WTC11 (cell line): ENCODE measurements around the gene SOCS2. TPM values are rescaled to one million over a fixed set of nuclear protein-coding genes. Genes with fewer than 3 reads are reported as not detected.

ENCODE experiments used
- ATAC-seq: fragments of 200-7000 bp; cut with Tn5 transposase; 2 replicates; pipeline ENCODE4 v1.10.0; 2021; ENCODE audit warnings: mild to moderate bottlenecking, moderate library complexity
- CTCF ChIA-PET: fragments of 300-600 bp; sonication (Branson Sonifier 250); formaldehyde crosslinking; loops from one replicate; lab custom pipeline; 2021; ENCODE audit warnings: antibody characterized with exemption; lab: Charles Lee
- POLR2A ChIA-PET: fragments of 350-600 bp; sonication (Branson Sonifier 250); formaldehyde crosslinking; loops from one replicate; lab custom pipeline; 2021; ENCODE audit warnings: antibody characterized with exemption; lab: Charles Lee
- DNase-seq: peaks from one replicate; pipeline ENCODE4 v3.0.0; 2021; ENCODE audit warnings: low spot score
- H3K27ac Mint-ChIP-seq: 2 replicates; pipeline ENCODE4 v1.8.0; 2021; ENCODE audit warnings: mixed read lengths
- H3K27me3 Mint-ChIP-seq: 2 replicates; pipeline ENCODE4 v1.8.0; 2021; ENCODE audit warnings: low read depth, mild to moderate bottlenecking, moderate library complexity, mixed read lengths
- H3K36me3 Mint-ChIP-seq: 2 replicates; pipeline ENCODE4 v1.8.0; 2021; ENCODE audit warnings: mixed read lengths
- H3K4me1 Mint-ChIP-seq: 2 replicates; pipeline ENCODE4 v1.8.0; 2022; ENCODE audit warnings: mixed read lengths
- H3K4me3 Mint-ChIP-seq: 2 replicates; pipeline ENCODE4 v1.8.0; 2021; ENCODE audit warnings: mild to moderate bottlenecking, moderate library complexity, mixed read lengths
- H3K9me3 Mint-ChIP-seq: 2 replicates; pipeline ENCODE4 v1.8.0; 2021; ENCODE audit warnings: mixed read lengths
- CTCF ChIP-seq: fragments of 200-600 bp; IDR thresholded peaks from 2 replicates; pipeline ENCODE4 v1.8.0; 2022; ENCODE audit warnings: antibody characterized with exemption
- E2F1 ChIP-seq: sonication (generic); formaldehyde crosslinking; IDR thresholded peaks from 2 replicates; pipeline ENCODE4 v1.8.0; 2022; ENCODE audit warnings: mild to moderate bottlenecking, missing genetic modification reagents
- ETV6 ChIP-seq: sonication (generic); formaldehyde crosslinking; IDR thresholded peaks from 2 replicates; pipeline ENCODE4 v1.8.1; 2022; ENCODE audit warnings: mild to moderate bottlenecking, missing genetic modification reagents
- FOXK1 ChIP-seq: sonication (generic); formaldehyde crosslinking; IDR thresholded peaks from 2 replicates; pipeline ENCODE4 v1.8.0; 2022; ENCODE audit warnings: mild to moderate bottlenecking, moderate library complexity, missing genetic modification reagents
- KAT7 ChIP-seq: sonication (generic); formaldehyde crosslinking; IDR thresholded peaks from 2 replicates; pipeline ENCODE4 v1.8.1; 2023; ENCODE audit warnings: missing genetic modification reagents, mild to moderate bottlenecking, borderline replicate concordance
- MLX ChIP-seq: sonication (generic); formaldehyde crosslinking; IDR thresholded peaks from 2 replicates; pipeline ENCODE4 v1.8.1; 2023; ENCODE audit warnings: mild to moderate bottlenecking, missing genetic modification reagents, moderate library complexity
- MYBL2 ChIP-seq: sonication (generic); formaldehyde crosslinking; IDR thresholded peaks from 2 replicates; pipeline ENCODE4 v1.8.1; 2023; ENCODE audit warnings: mild to moderate bottlenecking, moderate library complexity, missing genetic modification reagents
- NR2C2 ChIP-seq: sonication (generic); formaldehyde crosslinking; IDR thresholded peaks from 2 replicates; pipeline ENCODE4 v1.8.0; 2022; ENCODE audit warnings: mild to moderate bottlenecking, missing genetic modification reagents
- NR3C1 ChIP-seq: sonication (generic); formaldehyde crosslinking; conservative IDR thresholded peaks from 2 replicates; pipeline ENCODE4 v1.8.1; 2023; ENCODE audit warnings: low read depth, mild to moderate bottlenecking, missing genetic modification reagents
- PRRX2 ChIP-seq: fragments of 250-450 bp; sonication (Bioruptor Pico); IDR thresholded peaks from 2 replicates; pipeline ENCODE4 v1.8.0; 2021; ENCODE audit warnings: mild to moderate bottlenecking
- SMAD3 ChIP-seq: sonication (generic); formaldehyde crosslinking; IDR thresholded peaks from 2 replicates; pipeline ENCODE4 v1.8.0; 2022; ENCODE audit warnings: missing genetic modification reagents, mild to moderate bottlenecking, borderline replicate concordance
- SOX15 ChIP-seq: fragments of 250-450 bp; sonication (Bioruptor Pico); IDR thresholded peaks from 2 replicates; pipeline ENCODE4 v1.9.0; 2021; ENCODE audit warnings: mild to moderate bottlenecking
- TEAD4 ChIP-seq: sonication (generic); formaldehyde crosslinking; IDR thresholded peaks from 2 replicates; pipeline ENCODE4 v1.8.0; 2022; ENCODE audit warnings: mild to moderate bottlenecking, missing genetic modification reagents
- TP53 ChIP-seq: sonication (generic); formaldehyde crosslinking; IDR thresholded peaks from 2 replicates; pipeline ENCODE4 v1.8.1; 2023; ENCODE audit warnings: mild to moderate bottlenecking, missing genetic modification reagents
- ZNF416 ChIP-seq: fragments of 250-450 bp; sonication (Bioruptor Pico); IDR thresholded peaks from 2 replicates; pipeline ENCODE4 v1.9.0; 2021; ENCODE audit warnings: mild to moderate bottlenecking, inconsistent platforms
- ZNF671 ChIP-seq: fragments of 250-450 bp; sonication (Bioruptor Pico); IDR thresholded peaks from 2 replicates; pipeline ENCODE4 v1.8.0; 2021; ENCODE audit warnings: mild to moderate bottlenecking
- total RNA-seq: library from RNA; stranded (reverse); gene quantifications from 3 replicates; pipeline ENCODE4 v1.2.3, GENCODE V29; 2021
- TF ChIP-seq, protein P1 (sequence below): fragments of 250-450 bp; sonication (Bioruptor Pico); IDR thresholded peaks from 2 replicates; pipeline ENCODE4 v1.9.0; 2021; ENCODE audit warnings: mild to moderate bottlenecking, borderline replicate concordance
- TF ChIP-seq, protein P2 (sequence below): fragments of 250-450 bp; sonication (Bioruptor Pico); IDR thresholded peaks from 2 replicates; pipeline ENCODE4 v1.9.0; 2021; ENCODE audit warnings: mild to moderate bottlenecking
- TF ChIP-seq, protein P3 (sequence below): sonication (generic); formaldehyde crosslinking; IDR thresholded peaks from 2 replicates; pipeline ENCODE4 v1.8.0; 2023; ENCODE audit warnings: missing genetic modification reagents, mild to moderate bottlenecking, borderline replicate concordance
- TF ChIP-seq, protein P4 (sequence below): fragments of 250-450 bp; sonication (Bioruptor Pico); IDR thresholded peaks from 2 replicates; pipeline ENCODE4 v1.8.0; 2021; ENCODE audit warnings: mild to moderate bottlenecking

Gene SOCS2
- total RNA-seq, 1 experiment from 2014 or later = 44.4 TPM

- Mint-ChIP-seq H3K9me3 (no peaks in the 10 kb centered on the region), H3K4me1 (peaks cover 61% of the 10 kb centered on the region), H3K27ac (peak overlapping the region; percentile 40; the same call in 1 of the 2 replicates), H3K36me3 (peaks cover 27% of the 10 kb centered on the region), H3K27me3 (peaks cover 31% of the 10 kb centered on the region), H3K4me3 (no peak overlapping the region)
- DNase-seq = no peak
- ChIA-PET POLR2A (interaction anchor here (0.6 kb wide), 1 partner anchor 247 kb away, joined by 3 read pairs; no protein-coding TSS in a partner anchor), CTCF (interaction anchor here (1.5 kb wide), 1 partner anchor 525 kb away, joined by 6 read pairs; no protein-coding TSS in a partner anchor)
- ATAC-seq = no peak
- TF ChIP-seq MYBL2 (CRISPR knock-in tag) (no peak), MLX (CRISPR knock-in tag) (no peak), SMAD3 (CRISPR knock-in tag) (no peak)
- TF ChIP-seq, protein P1, sequence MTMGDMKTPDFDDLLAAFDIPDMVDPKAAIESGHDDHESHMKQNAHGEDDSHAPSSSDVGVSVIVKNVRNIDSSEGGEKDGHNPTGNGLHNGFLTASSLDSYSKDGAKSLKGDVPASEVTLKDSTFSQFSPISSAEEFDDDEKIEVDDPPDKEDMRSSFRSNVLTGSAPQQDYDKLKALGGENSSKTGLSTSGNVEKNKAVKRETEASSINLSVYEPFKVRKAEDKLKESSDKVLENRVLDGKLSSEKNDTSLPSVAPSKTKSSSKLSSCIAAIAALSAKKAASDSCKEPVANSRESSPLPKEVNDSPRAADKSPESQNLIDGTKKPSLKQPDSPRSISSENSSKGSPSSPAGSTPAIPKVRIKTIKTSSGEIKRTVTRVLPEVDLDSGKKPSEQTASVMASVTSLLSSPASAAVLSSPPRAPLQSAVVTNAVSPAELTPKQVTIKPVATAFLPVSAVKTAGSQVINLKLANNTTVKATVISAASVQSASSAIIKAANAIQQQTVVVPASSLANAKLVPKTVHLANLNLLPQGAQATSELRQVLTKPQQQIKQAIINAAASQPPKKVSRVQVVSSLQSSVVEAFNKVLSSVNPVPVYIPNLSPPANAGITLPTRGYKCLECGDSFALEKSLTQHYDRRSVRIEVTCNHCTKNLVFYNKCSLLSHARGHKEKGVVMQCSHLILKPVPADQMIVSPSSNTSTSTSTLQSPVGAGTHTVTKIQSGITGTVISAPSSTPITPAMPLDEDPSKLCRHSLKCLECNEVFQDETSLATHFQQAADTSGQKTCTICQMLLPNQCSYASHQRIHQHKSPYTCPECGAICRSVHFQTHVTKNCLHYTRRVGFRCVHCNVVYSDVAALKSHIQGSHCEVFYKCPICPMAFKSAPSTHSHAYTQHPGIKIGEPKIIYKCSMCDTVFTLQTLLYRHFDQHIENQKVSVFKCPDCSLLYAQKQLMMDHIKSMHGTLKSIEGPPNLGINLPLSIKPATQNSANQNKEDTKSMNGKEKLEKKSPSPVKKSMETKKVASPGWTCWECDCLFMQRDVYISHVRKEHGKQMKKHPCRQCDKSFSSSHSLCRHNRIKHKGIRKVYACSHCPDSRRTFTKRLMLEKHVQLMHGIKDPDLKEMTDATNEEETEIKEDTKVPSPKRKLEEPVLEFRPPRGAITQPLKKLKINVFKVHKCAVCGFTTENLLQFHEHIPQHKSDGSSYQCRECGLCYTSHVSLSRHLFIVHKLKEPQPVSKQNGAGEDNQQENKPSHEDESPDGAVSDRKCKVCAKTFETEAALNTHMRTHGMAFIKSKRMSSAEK (CRISPR knock-in tag) = no peak
These were observed 4.7 kb downstream of the SOCS2 start for GRCh38 chr12:93577222-93577621.

GRCh38 chr12:93578221-93578620 lies 5.7 kb downstream of the SOCS2 start:
- Mint-ChIP-seq H3K4me3 (no peak overlapping the region), H3K36me3 (peaks cover 27% of the 10 kb centered on the region), H3K9me3 (no peaks in the 10 kb centered on the region), H3K27me3 (peaks cover 22% of the 10 kb centered on the region), H3K27ac (peak overlapping the region; percentile 31; the same call in 1 of the 2 replicates), H3K4me1 (peaks cover 71% of the 10 kb centered on the region)
- DNase-seq (no peak), ATAC-seq (no peak)
- ChIA-PET CTCF (no interaction called here), POLR2A (no interaction called here)
- TF ChIP-seq SMAD3 (CRISPR knock-in tag) (no peak), TP53 (CRISPR knock-in tag) (no peak), ZNF671 (CRISPR knock-in tag) (no peak), ETV6 (no peak), TEAD4 (no peak), NR3C1 (CRISPR knock-in tag) (no peak), FOXK1 (no peak), SOX15 (CRISPR knock-in tag) (no peak), PRRX2 (CRISPR knock-in tag) (no peak), ZNF416 (CRISPR knock-in tag) (no peak), KAT7 (CRISPR knock-in tag) (no peak), CTCF (no peak), NR2C2 (CRISPR knock-in tag) (no peak), E2F1 (CRISPR knock-in tag) (no peak)
- TF ChIP-seq, protein P2, sequence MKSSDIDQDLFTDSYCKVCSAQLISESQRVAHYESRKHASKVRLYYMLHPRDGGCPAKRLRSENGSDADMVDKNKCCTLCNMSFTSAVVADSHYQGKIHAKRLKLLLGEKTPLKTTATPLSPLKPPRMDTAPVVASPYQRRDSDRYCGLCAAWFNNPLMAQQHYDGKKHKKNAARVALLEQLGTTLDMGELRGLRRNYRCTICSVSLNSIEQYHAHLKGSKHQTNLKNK (CRISPR knock-in tag) = no peak
- TF ChIP-seq, protein P3, sequence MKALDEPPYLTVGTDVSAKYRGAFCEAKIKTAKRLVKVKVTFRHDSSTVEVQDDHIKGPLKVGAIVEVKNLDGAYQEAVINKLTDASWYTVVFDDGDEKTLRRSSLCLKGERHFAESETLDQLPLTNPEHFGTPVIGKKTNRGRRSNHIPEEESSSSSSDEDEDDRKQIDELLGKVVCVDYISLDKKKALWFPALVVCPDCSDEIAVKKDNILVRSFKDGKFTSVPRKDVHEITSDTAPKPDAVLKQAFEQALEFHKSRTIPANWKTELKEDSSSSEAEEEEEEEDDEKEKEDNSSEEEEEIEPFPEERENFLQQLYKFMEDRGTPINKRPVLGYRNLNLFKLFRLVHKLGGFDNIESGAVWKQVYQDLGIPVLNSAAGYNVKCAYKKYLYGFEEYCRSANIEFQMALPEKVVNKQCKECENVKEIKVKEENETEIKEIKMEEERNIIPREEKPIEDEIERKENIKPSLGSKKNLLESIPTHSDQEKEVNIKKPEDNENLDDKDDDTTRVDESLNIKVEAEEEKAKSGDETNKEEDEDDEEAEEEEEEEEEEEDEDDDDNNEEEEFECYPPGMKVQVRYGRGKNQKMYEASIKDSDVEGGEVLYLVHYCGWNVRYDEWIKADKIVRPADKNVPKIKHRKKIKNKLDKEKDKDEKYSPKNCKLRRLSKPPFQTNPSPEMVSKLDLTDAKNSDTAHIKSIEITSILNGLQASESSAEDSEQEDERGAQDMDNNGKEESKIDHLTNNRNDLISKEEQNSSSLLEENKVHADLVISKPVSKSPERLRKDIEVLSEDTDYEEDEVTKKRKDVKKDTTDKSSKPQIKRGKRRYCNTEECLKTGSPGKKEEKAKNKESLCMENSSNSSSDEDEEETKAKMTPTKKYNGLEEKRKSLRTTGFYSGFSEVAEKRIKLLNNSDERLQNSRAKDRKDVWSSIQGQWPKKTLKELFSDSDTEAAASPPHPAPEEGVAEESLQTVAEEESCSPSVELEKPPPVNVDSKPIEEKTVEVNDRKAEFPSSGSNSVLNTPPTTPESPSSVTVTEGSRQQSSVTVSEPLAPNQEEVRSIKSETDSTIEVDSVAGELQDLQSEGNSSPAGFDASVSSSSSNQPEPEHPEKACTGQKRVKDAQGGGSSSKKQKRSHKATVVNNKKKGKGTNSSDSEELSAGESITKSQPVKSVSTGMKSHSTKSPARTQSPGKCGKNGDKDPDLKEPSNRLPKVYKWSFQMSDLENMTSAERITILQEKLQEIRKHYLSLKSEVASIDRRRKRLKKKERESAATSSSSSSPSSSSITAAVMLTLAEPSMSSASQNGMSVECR = no peak
- TF ChIP-seq, protein P4, sequence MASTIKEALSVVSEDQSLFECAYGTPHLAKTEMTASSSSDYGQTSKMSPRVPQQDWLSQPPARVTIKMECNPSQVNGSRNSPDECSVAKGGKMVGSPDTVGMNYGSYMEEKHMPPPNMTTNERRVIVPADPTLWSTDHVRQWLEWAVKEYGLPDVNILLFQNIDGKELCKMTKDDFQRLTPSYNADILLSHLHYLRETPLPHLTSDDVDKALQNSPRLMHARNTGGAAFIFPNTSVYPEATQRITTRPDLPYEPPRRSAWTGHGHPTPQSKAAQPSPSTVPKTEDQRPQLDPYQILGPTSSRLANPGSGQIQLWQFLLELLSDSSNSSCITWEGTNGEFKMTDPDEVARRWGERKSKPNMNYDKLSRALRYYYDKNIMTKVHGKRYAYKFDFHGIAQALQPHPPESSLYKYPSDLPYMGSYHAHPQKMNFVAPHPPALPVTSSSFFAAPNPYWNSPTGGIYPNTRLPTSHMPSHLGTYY = no peak
